Activated naive CD8-positive, alpha-beta T cell treated with anti-CD3 and anti-CD28 coated beads, Interleukin-2, amount 50 U/mL, for 24 hours (primary cell): ENCODE results near the gene BMP4.

Experiments used
- ATAC-seq: fragments of 150-1000 bp; cut with Tn5 transposase; one replicate; pipeline ENCODE4 v1.10.0; 2021
- DNase-seq: peaks from one replicate; pipeline ENCODE4 v3.0.0; 2021
- H3K27ac Mint-ChIP-seq: one replicate; pipeline ENCODE4 v1.8.0; 2021; ENCODE audit warnings: mild to moderate bottlenecking, mixed read lengths
- H3K27me3 Mint-ChIP-seq: one replicate; pipeline ENCODE4 v1.8.0; 2021; ENCODE audit warnings: mixed read lengths
- H3K36me3 Mint-ChIP-seq: one replicate; pipeline ENCODE4 v1.8.0; 2021; ENCODE audit warnings: low read depth, mixed read lengths
- H3K4me1 Mint-ChIP-seq: one replicate; pipeline ENCODE4 v1.8.0; 2021; ENCODE audit warnings: mixed read lengths
- H3K4me3 Mint-ChIP-seq: one replicate; pipeline ENCODE4 v1.8.0; 2021; ENCODE audit warnings: mild to moderate bottlenecking, moderate library complexity, mixed read lengths
- H3K9me3 Mint-ChIP-seq: one replicate; pipeline ENCODE4 v1.8.0; 2021; ENCODE audit warnings: mixed read lengths

Gene BMP4

DNA sequence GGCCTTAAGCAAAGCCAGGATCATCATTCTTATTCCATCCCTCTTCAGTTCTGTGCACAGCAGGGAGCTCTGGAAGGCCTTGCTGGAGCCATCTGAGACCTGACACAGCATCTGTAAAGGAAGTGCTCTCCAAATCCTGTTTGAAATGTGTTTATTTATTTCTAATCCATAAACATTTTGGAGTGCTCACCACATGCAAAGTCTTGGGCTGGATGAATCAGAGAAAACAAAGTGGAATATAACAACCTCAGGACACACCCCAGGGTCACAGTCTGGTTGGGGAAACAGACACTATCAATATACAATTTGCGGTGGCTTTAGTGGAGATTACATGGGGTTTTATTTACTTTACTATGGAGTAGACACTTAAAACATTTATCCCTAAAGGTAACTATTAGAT lies 54.3 kb downstream of the BMP4 start:
- Mint-ChIP-seq H3K36me3 (no peaks in the 10 kb centered on the region), H3K27me3 (no peaks in the 10 kb centered on the region), H3K27ac (no peak overlapping the region), H3K4me3 (no peak overlapping the region), H3K4me1 (no peaks in the 10 kb centered on the region), H3K9me3 (peaks cover 14% of the 10 kb centered on the region)
- DNase-seq (no peak), ATAC-seq (no peak)

DNA sequence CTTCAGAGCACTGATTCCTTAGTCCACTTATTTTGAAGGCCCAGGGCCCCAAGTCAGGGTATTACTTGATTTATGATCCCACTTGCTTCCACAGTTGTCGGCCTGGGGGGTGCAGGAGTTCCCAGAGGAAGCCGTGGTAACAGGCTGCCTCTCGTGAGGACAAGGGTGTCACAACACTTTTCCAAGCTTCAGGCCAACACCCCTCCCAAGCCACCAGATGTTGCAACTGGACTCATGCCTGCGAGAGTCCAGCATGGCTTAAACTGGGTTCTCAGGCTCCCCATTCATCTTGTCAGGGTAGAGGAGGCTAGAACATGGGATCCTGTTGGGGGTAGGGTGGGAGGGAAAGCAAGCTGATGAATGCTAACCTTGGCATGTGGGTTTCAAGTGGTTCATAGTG lies 56.1 kb downstream of the BMP4 start:
- Mint-ChIP-seq H3K4me1 (no peaks in the 10 kb centered on the region), H3K27ac (no peak overlapping the region), H3K9me3 (peaks cover 6% of the 10 kb centered on the region), H3K4me3 (no peak overlapping the region), H3K27me3 (no peaks in the 10 kb centered on the region), H3K36me3 (no peaks in the 10 kb centered on the region)
- DNase-seq (no peak), ATAC-seq (no peak)
